ENCODE results near the gene CACNA1F.

CACNA1F gene

GRCh38 chrX:49199315-49199595, 33.9 kb downstream of the CACNA1F start:
- no peak for DNase-seq (ENCODE audit: low spot score)

GRCh38 chrX:49198540-49199314, 34.4 kb downstream of the CACNA1F start:
- DNase-seq (ENCODE audit: low spot score) = no peak

GRCh38 chrX:49197543-49198087, 35.5 kb downstream of the CACNA1F start:
- DNase-seq (ENCODE audit: low spot score) = no peak

- no peak for DNase-seq (ENCODE audit: low spot score)
These were observed 39.6 kb downstream of the CACNA1F start for GRCh38 chrX:49193542-49193964.

- DNase-seq (ENCODE audit: low spot score) = no peak
These were observed 40.3 kb downstream of the CACNA1F start for GRCh38 chrX:49192722-49193328.

GRCh38 chrX:49191574-49192011, 41.5 kb downstream of the CACNA1F start:
- DNase-seq (ENCODE audit: low spot score) = no peak

GRCh38 chrX:49190821-49191573, 42.1 kb downstream of the CACNA1F start:
- DNase-seq (ENCODE audit: low spot score) = peak; percentile 83

- DNase-seq (ENCODE audit: low spot score) = no peak
These were observed 43.5 kb downstream of the CACNA1F start for GRCh38 chrX:49189606-49190005.

- no peak for DNase-seq (ENCODE audit: low spot score)
These were observed 44.6 kb downstream of the CACNA1F start for GRCh38 chrX:49188468-49189076.

GRCh38 chrX:49187526-49187925, 45.6 kb downstream of the CACNA1F start:
- no peak for DNase-seq (ENCODE audit: low spot score)

GRCh38 chrX:49187028-49187394, 46.1 kb downstream of the CACNA1F start:
- DNase-seq (ENCODE audit: low spot score) = no peak

- DNase-seq (ENCODE audit: low spot score) = peak; percentile 75
These were observed 46.8 kb downstream of the CACNA1F start, which contains the start of gene PRICKLE3 for GRCh38 chrX:49186125-49187027. Gene PRICKLE3 (minus strand): TSS chrX:49186373. CDS start chrX:49186297, 76 bp downstream.

- DNase-seq (ENCODE audit: low spot score) = peak; percentile 84
These were observed 48.6 kb downstream of the CACNA1F start for GRCh38 chrX:49184294-49185281.

GRCh38 chrX:49183701-49184281, 49.3 kb downstream of the CACNA1F start:
- DNase-seq (ENCODE audit: low spot score) = no peak

- DNase-seq (ENCODE audit: low spot score) = no peak
These were observed 53.8 kb downstream of the CACNA1F start for GRCh38 chrX:49179358-49179757.

GRCh38 chrX:49178537-49178936, 54.6 kb downstream of the CACNA1F start:
- no peak for DNase-seq (ENCODE audit: low spot score)

- DNase-seq (ENCODE audit: low spot score) = no peak
These were observed 55.2 kb downstream of the CACNA1F start for GRCh38 chrX:49177873-49178480.

- no peak for DNase-seq (ENCODE audit: low spot score)
These were observed 55.8 kb downstream of the CACNA1F start for GRCh38 chrX:49177338-49177833.
